ENCODE data around the gene ZNF30.

DNA sequence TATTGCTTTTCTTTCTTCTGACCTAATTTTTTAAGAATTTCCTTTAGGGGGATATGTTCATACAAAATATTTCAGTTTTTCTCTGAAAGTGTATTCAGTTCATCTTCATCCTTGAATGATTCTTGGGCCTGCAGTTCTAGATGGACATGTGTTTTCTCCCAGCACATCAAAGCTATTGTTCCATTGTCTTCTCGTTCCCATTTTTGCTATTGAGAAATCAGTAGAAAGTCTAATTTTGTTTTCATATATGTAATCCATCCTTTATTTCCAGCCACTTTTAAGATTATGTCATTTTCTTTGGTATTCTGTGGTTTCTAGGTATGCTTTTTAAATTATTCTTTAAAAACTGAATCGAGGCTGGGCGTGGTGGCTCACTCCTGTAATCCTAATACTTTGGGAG lies 57.6 kb downstream of the ZNF30 start:
- no peak for TF ChIP-seq EZH2 (IDR thresholded peaks at IDR 0.05; ENCODE audit: insufficient read depth, poor library complexity, severe bottlenecking)
- no peak for TF ChIP-seq EZH2phosphoT487 (IDR thresholded peaks at IDR 0.05; ENCODE audit: insufficient read depth, low read depth)

Data from GM23248 (cell line).